Fibroblast of lung (primary cell): ENCODE measurements around the gene RBM11.

Source experiments
- EZH2 ChIP-seq: IDR thresholded peaks from 2 replicates; pipeline ENCODE4 v1.5.1; 2012; ENCODE audit warnings: low read length, control low read depth, mild to moderate bottlenecking; ENCODE audit errors: missing control alignments
- TF ChIP-seq, protein P1 (sequence below), 2 donors: IDR thresholded peaks in 1 of 2; conservative IDR thresholded peaks in 1 of 2; 1 replicate in 1 of 2; 2 replicates in 1 of 2; pipeline ENCODE4 v1.5.1; 2011 to 2012; ENCODE audit warnings: low read length in 2 of 2, control low read depth in 1 of 2, inconsistent platforms in 1 of 2, low read depth in 1 of 2, mild to moderate bottlenecking in 1 of 2

DNA sequence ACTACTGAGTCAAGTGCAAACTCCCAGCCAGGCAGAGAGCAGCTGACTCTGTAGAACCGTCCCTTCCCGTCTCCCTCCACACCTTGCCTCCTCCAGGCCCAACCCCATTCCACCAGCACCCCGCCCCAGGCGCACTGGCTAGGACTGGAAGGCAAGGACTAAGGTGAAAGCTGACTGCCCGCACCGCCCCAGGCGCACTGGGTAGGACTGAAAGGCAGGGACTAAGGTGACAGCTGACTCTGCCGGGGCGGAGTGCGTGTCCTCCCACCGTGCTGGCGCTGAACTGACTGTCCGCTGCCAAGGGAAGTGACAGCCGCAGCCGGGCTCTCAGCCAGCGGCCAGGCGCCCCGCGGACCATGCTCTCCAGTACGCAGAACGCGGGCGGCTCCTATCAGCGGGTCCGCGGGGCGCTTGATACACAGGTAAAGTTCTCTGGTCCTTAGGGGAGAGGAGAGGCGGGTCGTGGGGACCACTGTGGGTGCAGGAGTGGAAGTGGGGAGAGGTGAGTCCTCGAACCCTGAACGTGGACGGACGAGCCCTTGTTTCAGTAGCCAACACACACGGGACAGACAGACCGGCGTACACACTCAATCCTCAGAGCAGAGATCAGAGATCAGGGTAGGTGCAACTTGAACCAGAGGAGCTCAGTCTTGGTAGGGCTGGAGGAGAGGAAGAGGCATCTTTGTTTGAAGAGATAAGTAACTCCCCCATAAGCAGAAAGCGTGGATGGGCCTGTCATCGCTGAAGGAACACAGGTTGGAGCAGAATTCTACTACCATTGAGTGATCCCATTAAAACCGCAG is 58.0 kb downstream of the RBM11 start:
- TF ChIP-seq, protein P1, sequence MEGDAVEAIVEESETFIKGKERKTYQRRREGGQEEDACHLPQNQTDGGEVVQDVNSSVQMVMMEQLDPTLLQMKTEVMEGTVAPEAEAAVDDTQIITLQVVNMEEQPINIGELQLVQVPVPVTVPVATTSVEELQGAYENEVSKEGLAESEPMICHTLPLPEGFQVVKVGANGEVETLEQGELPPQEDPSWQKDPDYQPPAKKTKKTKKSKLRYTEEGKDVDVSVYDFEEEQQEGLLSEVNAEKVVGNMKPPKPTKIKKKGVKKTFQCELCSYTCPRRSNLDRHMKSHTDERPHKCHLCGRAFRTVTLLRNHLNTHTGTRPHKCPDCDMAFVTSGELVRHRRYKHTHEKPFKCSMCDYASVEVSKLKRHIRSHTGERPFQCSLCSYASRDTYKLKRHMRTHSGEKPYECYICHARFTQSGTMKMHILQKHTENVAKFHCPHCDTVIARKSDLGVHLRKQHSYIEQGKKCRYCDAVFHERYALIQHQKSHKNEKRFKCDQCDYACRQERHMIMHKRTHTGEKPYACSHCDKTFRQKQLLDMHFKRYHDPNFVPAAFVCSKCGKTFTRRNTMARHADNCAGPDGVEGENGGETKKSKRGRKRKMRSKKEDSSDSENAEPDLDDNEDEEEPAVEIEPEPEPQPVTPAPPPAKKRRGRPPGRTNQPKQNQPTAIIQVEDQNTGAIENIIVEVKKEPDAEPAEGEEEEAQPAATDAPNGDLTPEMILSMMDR (conservative IDR thresholded peaks at IDR 0.05 in 1 of 2, IDR thresholded peaks at IDR 0.05 in 1 of 2; ENCODE audit: low read depth in 1 of 2, low read length in 2 of 2), result no peak
- no peak for TF ChIP-seq EZH2
